Measurements from ENCODE around the gene FRMPD4.
"Not testable (repeated sequence)": the region's sequence is repeated elsewhere in the genome, so short reads cannot be mapped to it uniquely, and the experiment has no call there.

Gene FRMPD4

GRCh38 chrX:12138361-12139313, at the start of gene FRMPD4:
TSS of gene FRMPD4 (plus strand) at chrX:12138473. CDS start at chrX:12138972, 499 bp downstream.
- no peak for DNase-seq (ENCODE audit: low spot score)

DNA sequence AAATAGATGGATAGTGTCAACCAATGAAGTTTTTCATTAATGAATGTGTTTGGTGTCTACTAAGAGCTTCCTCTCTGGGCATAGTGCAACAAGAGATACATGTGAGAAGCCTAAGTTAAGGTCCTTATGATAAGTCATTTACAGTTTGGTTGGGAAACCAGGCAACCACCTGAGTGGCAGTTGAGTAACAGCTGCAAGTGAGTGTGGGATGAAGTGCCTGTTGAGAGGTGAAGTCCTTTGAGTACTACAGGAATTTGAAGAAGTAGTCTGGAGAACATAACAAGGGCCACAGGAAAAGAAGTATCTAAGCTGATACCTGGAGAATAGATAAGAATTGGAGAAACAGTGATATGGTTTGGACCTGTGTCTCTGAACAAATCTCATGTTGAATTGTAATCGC, 48.5 kb upstream of the FRMPD4 start:
- no peak for DNase-seq (ENCODE audit: low spot score)

DNA sequence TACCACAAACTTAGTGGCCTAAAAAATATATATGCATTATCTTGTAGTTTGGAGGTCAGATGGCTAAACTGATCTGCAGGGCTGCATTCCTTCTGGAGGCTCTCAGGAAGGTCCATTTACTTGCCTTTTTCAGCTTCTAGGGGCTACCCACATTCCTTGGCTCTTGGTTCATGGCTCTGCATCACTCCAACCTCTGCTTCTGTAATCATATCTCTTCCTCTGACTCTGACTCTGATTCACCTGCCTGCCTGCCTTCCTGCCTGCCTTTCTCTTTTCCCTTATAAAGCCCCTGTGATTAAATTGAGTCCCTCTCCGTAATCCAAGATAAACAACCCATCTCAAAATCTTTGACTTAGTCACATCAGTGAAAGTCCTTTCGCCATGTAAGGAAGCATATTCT, 25.0 kb upstream of the FRMPD4 start:
- no peak for DNase-seq (ENCODE audit: low spot score)

DNA sequence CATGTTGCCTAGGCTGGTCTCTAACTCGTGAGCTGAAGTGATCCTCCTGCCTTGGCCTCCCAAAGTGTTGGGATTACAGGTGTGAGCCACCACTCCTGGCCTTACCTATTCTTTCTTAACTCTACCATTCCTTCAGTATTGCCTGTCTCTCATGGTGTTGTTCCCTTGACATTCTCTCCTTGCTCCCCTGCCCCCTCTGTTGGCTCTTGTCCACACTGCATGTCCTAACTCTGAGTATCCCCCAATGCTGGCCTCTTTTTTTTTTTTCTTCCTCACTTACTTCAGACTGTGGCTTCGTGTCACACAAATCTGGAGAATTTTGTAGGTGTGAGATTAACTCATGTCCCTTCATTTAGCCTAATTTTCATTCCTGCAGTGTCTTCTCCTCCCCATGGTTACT, 22.9 kb upstream of the FRMPD4 start:
- no peak for DNase-seq (ENCODE audit: low spot score)

DNA sequence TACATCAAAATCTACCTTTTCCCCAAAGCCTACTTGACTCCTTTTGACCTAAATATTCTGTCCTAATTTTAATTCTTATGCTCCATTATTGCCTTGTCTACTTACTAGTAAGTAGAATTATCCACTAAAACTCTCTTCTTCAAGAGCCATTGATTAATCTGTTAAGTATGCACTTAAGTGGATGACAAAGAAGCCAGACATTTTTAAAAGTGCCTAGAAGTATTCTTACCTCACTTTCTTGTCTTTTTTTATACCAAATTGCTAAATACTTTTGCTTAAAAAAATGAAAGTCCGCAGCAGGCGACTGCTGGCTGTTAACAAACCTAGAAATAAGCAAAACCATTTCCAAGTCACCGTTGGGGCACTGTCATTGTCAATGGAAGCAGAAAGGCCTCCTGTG, 20.1 kb upstream of the FRMPD4 start:
- DNase-seq (ENCODE audit: low spot score) = no peak

GRCh38 chrX:12128017-12128416, 10.3 kb upstream of the FRMPD4 start:
- no peak for DNase-seq (ENCODE audit: low spot score)

- no peak for DNase-seq (ENCODE audit: low spot score)
Observed at GRCh38 chrX:12137951-12138360, 317 bp upstream of the FRMPD4 start.

DNA sequence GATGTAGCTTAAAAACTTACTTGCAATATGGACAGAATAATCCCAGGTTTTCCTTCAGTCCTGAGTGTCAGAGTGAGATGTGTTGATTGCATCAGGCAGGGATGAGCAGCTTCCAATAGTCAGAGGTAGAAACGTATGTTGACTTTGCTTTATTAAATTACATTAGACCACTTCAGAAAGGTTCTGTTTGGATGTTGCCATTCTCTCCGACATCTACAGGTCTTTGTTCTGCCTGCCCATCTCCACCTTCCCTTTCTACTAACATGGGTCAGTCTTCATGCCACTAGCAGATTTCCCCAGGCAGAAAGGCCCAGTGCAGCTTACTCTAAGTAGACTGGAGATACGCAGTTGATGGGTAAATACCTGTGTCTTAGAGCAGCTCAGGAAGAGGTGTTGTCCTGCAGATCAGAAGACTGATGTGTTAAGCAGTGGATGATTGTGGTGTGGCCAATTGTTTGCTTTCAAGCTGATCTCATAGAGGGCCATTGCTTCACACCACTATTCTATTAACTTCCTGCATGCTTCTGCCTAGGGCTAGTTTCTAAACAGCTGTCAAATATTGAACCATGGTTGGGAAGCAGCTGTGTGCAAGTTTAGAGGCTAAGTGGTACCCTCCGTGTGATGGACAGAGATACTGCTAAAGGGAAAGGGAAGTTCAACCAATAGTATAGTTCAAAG, 1.8 kb downstream of the FRMPD4 start:
- no peak for DNase-seq (ENCODE audit: low spot score)

DNA sequence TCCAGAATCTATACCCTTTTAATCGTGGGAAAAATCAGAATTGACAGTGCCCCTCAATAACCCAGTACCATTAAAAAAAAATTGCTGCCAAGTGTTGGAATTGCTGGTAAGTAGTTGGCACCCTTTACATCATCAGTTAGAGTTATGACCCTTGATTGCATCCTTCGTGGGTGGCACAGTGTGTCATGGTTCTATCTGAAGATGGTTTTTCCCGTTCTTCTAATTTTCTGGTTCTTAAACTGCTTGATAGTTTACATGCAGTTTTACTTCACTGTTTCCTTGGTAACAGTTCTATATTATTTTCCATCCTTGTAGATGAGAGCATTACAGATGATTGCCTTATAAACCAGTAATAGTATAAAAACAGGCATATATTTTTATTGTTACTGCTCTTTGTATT, 3.2 kb downstream of the FRMPD4 start:
- no peak for DNase-seq (ENCODE audit: low spot score)

DNA sequence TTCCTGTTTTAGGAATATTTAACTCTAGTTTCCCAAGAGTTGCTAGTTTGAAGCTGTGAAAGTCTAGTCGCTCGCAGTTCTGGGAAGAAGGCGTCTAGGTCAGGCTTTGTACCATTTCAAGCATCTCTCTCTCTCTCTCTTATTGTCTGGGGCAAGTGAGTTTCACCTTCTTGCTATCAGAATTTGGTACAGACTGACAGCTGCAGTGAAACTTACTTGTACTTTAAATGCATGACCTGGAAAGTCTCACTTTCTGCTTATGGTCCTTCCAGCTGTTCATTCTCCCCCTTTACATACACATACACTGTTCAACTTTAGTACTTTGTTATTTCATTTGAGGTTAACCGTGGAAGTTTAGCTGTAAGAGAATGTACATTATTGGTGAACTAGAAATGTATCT, 4.4 kb downstream of the FRMPD4 start:
- no peak for DNase-seq (ENCODE audit: low spot score)

DNA sequence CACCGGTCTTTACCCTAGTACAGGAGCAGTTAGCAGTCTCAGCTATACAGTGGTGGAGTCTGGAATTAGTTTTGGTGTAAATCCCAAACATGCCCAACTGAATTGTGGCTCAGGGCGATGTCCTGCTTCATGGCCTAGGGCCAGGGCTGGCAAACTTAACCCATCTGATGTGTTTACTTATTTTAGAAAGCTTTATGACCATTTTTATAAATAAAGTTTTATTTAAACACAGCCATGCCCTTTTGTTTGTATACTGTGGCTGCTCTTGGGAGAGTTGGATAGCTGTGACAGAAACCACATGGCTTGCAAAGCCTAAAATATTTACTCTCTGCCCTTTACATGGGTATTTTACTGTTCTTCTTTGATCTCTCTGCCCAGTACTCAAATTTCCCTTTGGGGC, 7.1 kb downstream of the FRMPD4 start:
- DNase-seq (ENCODE audit: low spot score) = no peak

GRCh38 chrX:12149670-12150407, 11.6 kb downstream of the FRMPD4 start:
- no peak for DNase-seq (ENCODE audit: low spot score)

GRCh38 chrX:12153317-12153716, 15.0 kb downstream of the FRMPD4 start:
- no peak for DNase-seq (ENCODE audit: low spot score)

- DNase-seq (ENCODE audit: low spot score) = no peak
Observed at GRCh38 chrX:12153741-12154140, 15.5 kb downstream of the FRMPD4 start.

DNA sequence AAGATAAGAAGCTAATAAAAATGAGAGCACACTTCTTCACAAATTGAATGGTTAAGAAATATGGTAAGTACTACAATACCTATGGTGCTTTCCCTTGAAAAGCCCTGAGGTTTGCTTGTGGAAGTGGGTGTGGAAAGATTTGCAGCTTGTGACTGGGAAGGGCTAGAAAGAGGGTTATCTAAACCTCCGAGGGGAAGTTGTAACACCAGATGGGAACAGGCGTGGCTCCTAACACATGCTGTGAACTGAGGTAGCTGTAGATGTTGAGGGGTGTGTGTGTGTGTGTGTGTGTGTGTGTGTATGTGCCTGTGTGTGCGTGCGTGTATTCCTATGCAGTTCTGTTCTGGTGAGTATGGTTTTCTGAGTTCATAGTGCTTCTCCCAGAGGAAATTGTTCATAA, 21.5 kb downstream of the FRMPD4 start:
- no peak for DNase-seq (ENCODE audit: low spot score)

DNA sequence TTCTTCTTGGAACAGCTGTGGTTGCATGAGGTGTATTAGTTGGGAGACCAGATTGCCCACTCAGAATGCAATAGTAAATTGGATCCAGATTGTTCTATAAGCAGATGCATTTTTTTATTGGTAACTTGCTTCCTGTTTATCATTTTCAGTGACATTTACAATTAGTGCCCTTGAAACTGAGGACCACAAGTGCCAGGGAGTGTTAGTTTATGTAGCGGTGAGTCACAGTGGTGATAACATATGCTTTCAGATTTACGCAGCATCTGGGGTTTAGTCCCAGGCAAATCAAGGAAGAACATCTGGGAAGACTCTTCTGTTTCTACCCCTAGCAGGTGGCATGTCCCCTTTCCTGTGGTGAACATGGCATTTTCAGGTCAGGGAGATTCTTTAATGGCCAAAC, 24.1 kb downstream of the FRMPD4 start:
- DNase-seq (ENCODE audit: low spot score) = no peak

DNA sequence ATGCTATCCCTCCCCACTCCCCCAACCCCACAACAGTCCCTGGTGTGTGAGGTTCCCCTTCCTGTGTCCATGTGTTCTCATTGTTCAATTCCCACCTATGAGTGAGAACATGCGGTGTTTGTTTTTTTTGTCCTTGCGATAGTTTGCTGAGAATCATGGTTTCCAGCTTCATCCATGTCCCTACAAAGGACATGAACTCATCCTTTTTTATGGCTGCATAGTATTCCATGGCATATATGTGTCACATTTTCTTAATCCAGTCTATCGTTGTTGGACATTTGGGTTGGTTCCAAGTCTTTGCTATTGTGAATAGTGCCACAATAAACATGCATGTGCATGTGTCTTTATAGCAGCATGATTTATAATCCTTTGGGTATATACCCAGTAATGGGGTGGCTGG, 25.9 kb downstream of the FRMPD4 start:
- DNase-seq (ENCODE audit: low spot score) = not testable (repeated sequence)

- no peak for DNase-seq (ENCODE audit: low spot score)
Observed at GRCh38 chrX:12170755-12171154, 32.5 kb downstream of the FRMPD4 start.

GRCh38 chrX:12174358-12174757, 36.1 kb downstream of the FRMPD4 start:
- no peak for DNase-seq (ENCODE audit: low spot score)

DNA sequence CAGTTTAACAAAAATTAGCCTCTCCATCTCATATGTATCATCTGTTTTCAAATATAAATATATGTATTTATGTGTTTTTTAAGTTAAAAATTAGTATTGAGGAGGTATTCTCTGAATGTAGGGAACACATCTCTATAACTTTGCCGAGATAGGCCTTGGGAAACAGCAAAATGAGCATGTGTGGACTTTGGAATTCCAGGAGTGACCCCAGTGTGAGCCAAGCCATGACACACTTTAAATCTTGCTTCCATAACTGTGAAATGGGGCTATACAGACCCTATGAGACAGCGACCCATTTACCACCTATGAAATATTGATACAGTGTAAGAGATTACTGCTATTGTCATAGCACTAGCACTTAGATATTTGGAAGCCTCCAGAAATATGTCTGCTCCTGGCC, 58.8 kb downstream of the FRMPD4 start:
- DNase-seq (ENCODE audit: low spot score) = no peak

- no peak for DNase-seq (ENCODE audit: low spot score)
Observed at GRCh38 chrX:12206413-12206812, 68.1 kb downstream of the FRMPD4 start.

DNA sequence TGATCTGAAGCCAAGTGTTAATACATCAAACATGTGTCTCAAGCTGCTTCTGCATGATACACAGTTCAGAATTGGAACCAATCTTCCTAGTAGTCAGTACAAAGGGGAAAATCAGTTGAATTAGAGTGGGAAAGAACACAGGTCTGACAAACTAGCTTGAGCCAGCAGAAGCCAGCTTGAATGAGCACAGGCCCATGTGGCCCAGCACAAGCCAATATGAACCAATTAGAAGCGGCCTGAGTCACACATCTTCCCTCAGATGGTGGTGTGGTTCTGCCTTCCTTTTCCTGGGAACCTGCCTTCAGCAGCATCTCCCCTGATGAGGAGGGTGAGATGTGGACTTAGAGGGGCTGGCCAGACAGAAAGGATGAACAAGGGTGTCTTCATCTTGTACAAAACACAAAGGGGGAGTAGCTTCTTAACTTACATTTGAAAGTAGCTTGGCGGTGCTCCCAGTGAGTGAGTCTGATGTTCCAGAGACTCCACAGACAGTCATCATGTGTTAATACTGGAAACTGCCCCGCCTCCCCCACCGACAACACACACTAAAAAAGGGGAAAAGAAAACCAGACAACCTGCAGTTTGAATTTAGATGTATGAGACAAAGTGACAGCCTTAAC, 72.0 kb downstream of the FRMPD4 start:
- no peak for DNase-seq (ENCODE audit: low spot score)
